ENCODE results near the gene NUP98.
A peak's percentile ranks its signal among the peaks of the same experiment; 100 is the strongest.

NUP98 gene

GRCh38 chr11:3835751-3836150 is 38.4 kb upstream of the NUP98 start:
- peaks cover 0 to 16% (median 4%) of the 10 kb centered on the region in 3 donors for H3K36me3 ChIP-seq
- TF ChIP-seq CTCF (IDR thresholded peaks at IDR 0.05), result no peak
- no peak for DNase-seq
- H3K27me3 ChIP-seq, result no peaks in the 10 kb centered on the region
- no peak overlapping the region for H3K27ac ChIP-seq
- no peaks in the 10 kb centered on the region for H3K9me3 ChIP-seq
- H3K4me3 ChIP-seq, result no peak overlapping the region
- peaks cover 0 to 54% (median 16%) of the 10 kb centered on the region in 4 donors for H3K4me1 ChIP-seq
- intact Hi-C loops (cut with DNase I; ENCODE audit: low total_unique reads), result no loop called here

- Histone ChIP-seq H3K4me1 (peaks cover 0 to 51% (median 12%) of the 10 kb centered on the region in 4 donors), H3K27me3 (no peaks in the 10 kb centered on the region), H3K4me3 (no peak overlapping the region), H3K36me3 (peaks cover 0 to 25% (median 10%) of the 10 kb centered on the region in 3 donors), H3K9me3 (no peaks in the 10 kb centered on the region), H3K27ac (no peak overlapping the region)
- no peak for TF ChIP-seq CTCF (IDR thresholded peaks at IDR 0.05)
- intact Hi-C loops (cut with DNase I; ENCODE audit: low total_unique reads), result no loop called here
- DNase-seq, result peak; percentile 67 to 71
These were observed 37.5 kb upstream of the NUP98 start for GRCh38 chr11:3834664-3835461.

GRCh38 chr11:3834349-3834663 is 37.0 kb upstream of the NUP98 start:
- H3K9me3 ChIP-seq, result no peaks in the 10 kb centered on the region
- H3K36me3 ChIP-seq, result peaks cover 0 to 31% (median 16%) of the 10 kb centered on the region in 3 donors
- no peak for TF ChIP-seq CTCF (IDR thresholded peaks at IDR 0.05)
- DNase-seq, result no peak
- H3K4me3 ChIP-seq, result no peak overlapping the region
- peaks cover 0 to 45% (median 9%) of the 10 kb centered on the region in 4 donors for H3K4me1 ChIP-seq
- intact Hi-C loops (cut with DNase I; ENCODE audit: low total_unique reads), result no loop called here
- H3K27me3 ChIP-seq, result no peaks in the 10 kb centered on the region
- no peak overlapping the region for H3K27ac ChIP-seq

GRCh38 chr11:3833449-3833848 is 36.1 kb upstream of the NUP98 start:
- Histone ChIP-seq H3K27me3 (no peaks in the 10 kb centered on the region), H3K4me1 (peaks cover 0 to 38% (median 5%) of the 10 kb centered on the region in 4 donors), H3K27ac (no peak overlapping the region), H3K36me3 (peaks cover 0 to 38% (median 16%) of the 10 kb centered on the region in 3 donors), H3K9me3 (no peaks in the 10 kb centered on the region), H3K4me3 (no peak overlapping the region)
- no peak for DNase-seq
- TF ChIP-seq CTCF (IDR thresholded peaks at IDR 0.05), result no peak
- intact Hi-C loops (cut with DNase I; ENCODE audit: low total_unique reads), result no loop called here

DNA sequence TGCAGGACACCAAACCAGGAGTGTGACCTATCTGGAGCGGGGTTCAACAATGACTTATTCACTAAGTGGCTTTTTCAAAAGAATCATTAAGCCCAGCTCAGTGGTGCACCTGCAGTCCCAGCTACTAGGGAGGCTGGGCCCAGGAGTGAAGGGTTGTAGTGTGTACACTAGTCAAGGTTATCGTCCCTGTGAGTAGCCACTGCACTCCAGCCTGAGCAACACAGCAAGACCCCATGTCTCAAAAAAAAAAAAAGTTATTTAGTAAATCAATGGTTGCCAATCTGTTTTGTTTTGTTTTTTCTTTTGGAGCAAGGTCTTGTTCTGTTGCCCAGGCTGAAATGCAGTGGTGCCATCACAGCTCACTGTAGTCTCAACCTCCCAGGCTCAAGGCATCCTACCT is 35.5 kb upstream of the NUP98 start:
- Histone ChIP-seq H3K4me3 (no peak overlapping the region), H3K27me3 (no peaks in the 10 kb centered on the region), H3K27ac (no peak overlapping the region), H3K4me1 (peaks cover 0 to 34% (median 4%) of the 10 kb centered on the region in 4 donors), H3K9me3 (no peaks in the 10 kb centered on the region), H3K36me3 (peaks cover 2 to 44% (median 20%) of the 10 kb centered on the region in 3 donors)
- no peak for TF ChIP-seq CTCF (IDR thresholded peaks at IDR 0.05)
- intact Hi-C loops (cut with DNase I; ENCODE audit: low total_unique reads), result no loop called here
- no peak for DNase-seq
